GM19351 (cell line): ENCODE data around the gene MBNL1.
"Not testable (repeated sequence)": the region's sequence is repeated elsewhere in the genome, so short reads cannot be mapped to it uniquely, and the experiment has no call there.

Experiments used
- ATAC-seq: cut with Tn5 transposase; IDR thresholded peaks from one replicate; pipeline ENCODE4 v1.9.1; 2021; ENCODE audit warnings: mild to moderate bottlenecking, moderate library complexity; ENCODE audit not compliant: unreplicated experiment

Gene MBNL1

GRCh38 chr3:152436707-152437590 lies 168.2 kb downstream of the MBNL1 start:
- ATAC-seq, result no peak

DNA sequence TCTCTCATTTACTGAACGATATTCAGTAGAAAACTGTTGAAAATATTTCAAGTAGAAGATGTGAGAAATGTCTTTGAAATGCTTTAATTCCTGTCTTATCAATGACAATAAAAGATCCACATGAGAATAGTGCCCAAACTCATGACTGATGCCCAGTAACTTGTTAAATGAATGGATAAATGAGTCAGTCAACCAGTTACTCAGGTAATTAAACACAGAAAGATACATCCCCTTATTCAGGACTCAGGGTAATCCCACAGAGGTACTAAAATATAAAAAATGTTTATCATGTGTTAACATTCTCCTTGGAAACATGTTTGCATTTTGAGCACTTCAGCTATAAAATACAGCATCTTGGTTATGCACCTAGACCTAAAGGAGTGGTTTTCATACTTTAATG lies 169.5 kb downstream of the MBNL1 start:
- no peak for ATAC-seq

DNA sequence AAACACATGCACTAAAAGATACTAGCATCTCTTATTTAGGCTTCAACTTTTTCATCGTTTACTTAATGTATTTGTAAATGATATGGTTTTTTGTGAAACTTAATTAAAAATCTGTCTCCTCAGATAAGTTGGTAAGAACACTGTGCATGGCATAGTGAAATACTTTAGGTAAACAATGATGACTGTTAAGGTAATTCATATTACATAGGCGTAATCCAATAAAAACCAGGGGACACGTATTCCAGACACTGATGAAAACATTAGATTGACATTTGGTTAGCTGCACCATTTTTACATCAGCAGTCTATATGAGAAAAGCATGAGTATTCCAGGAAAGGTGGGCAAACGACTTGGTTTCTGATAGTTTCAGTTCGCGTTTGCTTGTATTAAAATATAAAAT lies 170.0 kb downstream of the MBNL1 start:
- no peak for ATAC-seq

DNA sequence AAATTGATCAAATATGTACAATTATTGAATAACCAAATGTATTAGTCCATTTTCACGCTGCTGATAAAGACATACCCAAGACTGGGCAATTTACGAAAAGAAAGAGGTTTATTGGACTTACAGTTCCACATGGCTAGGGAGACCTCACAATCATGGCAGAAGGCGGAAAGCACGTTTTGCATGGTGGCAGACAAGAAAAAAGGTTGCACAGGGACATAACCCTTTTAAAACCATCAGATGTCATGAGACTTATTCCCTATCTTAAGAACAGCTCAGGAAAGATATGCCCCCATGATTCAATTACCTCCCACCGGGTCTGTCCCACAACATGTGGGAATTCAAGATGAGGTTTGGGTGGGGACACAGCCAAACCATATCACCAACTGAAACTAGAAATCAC lies 171.5 kb downstream of the MBNL1 start:
- ATAC-seq, result not testable (repeated sequence)

DNA sequence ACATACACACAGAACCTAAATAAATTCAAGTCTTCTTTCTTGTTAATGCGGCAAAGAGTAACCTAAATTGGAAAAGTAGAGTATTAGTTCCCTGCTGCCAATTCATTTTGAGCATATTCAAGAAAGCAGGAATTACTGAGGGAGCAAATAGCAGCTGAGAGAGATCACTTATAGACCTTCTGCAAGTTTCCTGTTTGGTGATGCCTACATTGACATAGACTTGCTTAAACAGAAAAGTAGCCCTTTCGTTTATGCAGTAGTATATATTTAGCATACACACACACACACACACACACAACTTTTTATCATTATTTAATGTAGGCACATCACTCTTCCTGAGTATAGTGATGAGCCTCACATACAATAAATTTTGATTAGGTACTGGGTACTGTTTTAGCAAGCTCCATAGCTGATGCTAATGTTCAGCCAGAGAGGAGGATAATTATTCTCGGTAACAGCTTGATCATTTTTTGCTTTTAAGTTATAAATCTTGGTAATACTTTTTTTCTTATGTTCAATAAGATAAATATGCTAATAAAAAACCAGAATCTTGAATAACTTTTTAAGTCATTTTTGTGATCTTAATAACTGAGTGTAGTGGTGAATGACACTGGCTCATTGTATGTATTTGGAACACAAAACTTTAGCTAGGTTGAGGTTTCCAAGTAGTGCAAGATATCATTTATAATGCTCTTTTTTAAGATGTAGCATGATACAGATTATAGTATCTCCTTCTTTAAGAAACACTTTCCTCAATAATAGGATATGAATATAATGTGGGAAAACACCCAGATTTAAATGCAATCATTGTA lies 174.7 kb downstream of the MBNL1 start:
- ATAC-seq, result peak; percentile 61

DNA sequence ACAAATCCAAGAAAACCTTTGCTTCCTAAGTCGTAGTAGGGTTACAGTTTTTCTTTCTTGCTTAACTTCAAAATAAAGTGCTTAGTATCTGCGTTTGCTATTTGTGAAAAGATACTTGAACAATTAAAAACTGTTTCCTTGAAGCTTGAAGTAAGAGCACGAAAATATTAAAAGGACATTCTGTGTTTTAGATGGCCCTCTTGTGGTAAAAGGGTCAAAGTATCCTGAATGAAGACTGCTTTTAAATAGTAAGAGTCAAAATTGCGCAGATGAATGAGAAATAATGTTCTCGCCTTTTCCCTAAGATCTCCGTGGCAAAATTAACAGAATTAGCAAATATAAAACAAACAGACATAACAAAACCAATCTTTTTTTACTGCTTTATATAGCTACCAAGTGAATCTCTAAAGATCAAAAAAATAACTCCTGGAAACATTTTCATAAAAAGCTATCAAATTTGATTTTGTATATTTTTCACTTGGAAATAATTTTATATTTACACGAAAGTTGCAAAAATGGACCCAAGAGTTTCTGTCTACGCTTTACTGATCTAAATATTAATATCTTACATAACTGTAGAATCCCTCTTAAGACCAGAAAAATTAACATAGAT lies 175.4 kb downstream of the MBNL1 start:
- no peak for ATAC-seq

DNA sequence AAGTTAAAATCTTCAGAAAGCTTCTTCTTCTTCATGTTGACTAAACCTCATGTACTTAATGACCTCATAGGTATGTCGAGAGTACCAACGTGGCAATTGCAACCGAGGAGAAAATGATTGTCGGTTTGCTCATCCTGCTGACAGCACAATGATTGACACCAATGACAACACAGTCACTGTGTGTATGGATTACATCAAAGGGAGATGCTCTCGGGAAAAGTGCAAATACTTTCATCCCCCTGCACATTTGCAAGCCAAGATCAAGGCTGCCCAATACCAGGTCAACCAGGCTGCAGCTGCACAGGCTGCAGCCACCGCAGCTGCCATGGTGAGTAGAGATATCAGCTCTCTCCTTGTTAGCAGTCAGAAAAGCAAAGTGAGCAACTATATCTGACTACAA lies 176.5 kb downstream of the MBNL1 start:
- ATAC-seq, result no peak

DNA sequence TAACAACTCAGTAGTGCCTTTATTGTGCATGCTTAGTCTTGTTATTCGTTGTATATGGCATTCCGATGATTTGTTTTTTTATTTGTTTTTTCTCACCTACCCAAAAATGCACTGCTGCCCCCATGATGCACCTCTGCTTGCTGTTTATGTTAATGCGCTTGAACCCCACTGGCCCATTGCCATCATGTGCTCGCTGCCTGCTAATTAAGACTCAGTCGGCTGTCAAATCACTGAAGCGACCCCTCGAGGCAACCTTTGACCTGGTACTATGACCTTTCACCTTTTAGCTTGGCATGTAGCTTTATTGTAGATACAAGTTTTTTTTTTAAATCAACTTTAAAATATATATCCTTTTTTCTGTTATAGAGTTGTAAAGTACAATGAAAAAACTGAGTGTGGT lies 177.8 kb downstream of the MBNL1 start:
- ATAC-seq, result no peak

DNA sequence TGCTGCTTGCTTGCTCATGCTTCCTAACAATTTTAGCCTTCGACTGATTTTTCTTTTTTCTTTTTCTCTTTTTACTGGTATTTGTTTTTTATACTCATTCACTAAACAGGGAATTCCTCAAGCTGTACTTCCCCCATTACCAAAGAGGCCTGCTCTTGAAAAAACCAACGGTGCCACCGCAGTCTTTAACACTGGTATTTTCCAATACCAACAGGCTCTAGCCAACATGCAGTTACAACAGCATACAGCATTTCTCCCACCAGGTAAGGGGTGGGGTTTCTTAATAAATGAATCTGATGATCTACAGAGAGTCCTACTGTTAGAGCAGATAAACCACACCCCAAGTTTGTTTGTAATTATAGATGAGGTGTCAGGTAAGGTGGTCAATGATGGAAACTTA lies 178.8 kb downstream of the MBNL1 start:
- ATAC-seq, result no peak

GRCh38 chr3:152448091-152448490 lies 179.4 kb downstream of the MBNL1 start:
- ATAC-seq, result no peak

DNA sequence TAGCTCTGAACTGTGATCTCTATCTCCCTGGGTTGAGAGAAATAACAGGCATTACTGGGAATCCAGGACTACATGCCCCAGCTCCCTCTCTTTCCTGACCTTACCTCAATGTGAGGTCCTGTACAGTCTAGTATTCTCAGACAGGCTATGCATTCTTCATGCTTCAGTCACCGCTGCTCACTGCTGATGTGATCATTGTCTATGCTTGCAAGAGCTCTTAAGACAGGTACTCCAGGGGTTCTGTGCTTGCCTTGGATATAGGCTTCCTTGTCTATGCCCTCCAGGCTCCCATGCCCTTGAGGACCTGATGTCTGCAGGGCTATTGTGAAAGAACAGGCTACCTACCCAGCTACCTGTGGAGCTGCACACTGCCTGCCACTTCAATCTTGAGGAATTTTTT lies 183.6 kb downstream of the MBNL1 start:
- no peak for ATAC-seq

- ATAC-seq, result no peak
Observed at GRCh38 chr3:152454076-152454875, 185.5 kb downstream of the MBNL1 start.

DNA sequence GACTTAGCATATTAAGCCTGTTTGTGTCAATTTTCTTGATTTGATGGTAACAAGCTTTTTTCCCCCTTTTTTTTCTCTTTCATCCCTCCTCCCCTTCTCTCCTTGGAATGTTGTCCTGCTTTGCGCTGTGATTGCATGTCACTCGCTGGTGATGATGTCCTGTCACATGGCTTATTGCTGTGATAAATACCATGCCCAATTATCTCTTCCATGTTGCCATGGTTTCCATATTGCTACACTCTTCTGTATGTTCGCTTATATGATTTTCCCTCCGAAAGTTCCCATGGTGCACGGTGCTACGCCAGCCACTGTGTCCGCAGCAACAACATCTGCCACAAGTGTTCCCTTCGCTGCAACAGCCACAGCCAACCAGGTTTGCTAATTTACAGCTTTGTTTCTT lies 187.3 kb downstream of the MBNL1 start:
- no peak for ATAC-seq

GRCh38 chr3:152457500-152458375 lies 189.0 kb downstream of the MBNL1 start:
- no peak for ATAC-seq

DNA sequence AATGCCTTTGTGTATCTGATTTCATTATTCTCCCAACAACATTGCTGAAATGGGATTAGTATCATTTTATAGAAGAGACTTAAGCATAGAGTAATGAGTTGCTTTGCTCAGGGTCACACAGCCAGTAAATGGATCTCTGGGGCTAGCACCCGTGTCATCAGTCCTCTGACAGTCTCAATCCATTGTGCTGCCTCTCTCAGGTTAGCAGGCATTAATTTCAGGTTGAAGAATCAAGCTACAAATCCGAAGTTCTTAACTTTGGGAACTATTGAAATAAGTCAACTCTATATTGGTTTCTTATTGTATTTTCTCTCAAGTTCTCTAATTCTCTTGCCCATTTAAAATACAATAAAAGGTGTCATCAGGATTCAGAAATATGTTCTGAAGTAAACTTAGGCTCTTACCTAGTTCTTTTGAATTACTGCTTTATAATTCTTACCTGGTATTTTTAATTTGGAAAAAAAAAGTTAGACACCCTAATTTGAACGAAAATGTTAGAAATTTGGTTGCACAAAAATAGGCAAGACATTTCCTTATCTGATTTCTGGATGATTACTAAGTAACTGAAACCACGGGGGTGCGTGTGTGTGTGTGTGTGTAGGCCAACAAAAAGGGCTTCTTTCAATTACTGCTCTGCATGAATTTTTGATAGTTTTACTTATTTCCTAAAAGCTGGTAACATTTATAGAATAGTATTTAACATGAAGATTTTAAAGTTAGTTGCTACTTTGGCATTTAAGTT lies 189.8 kb downstream of the MBNL1 start:
- ATAC-seq, result no peak

GRCh38 chr3:152459118-152459515 lies 190.4 kb downstream of the MBNL1 start:
- ATAC-seq, result no peak

DNA sequence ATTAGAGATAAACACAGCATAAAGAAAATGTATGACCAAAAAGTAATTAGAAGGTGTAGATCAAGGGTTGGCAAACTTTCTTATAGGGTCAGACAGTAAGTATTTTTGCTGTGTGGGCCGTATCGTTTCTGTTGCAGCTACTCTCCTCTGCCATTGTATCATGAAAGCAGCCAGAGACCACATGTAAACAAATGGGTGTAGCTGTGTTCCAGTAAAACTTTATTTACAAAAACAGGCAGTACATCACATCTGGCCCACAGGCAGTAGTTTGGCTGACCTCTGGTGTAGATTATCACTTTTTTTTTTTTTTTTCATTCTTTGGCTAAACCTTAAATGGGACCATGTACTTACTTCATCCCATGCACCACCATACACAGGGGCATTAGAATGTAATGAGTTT lies 190.8 kb downstream of the MBNL1 start:
- ATAC-seq, result no peak

DNA sequence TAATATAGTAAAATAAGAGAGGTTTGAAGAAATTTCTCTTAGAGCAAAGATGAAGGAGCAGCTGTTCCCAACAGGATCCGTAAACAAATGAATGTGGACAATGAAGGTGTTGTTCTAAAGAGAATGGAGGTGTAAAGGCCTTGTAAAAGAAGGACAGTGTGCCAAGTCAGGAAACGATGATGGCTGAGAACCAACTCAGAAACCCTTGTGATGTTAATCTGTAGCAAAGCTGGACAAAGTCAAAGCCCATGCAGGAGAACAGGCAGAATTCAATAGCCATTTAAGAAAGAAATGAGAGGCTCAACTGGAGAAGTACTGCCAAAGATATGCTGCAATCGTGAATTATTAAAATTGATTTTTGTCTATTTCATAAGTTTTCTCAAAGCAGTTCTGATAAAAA lies 192.2 kb downstream of the MBNL1 start:
- no peak for ATAC-seq

- ATAC-seq, result no peak
Observed at GRCh38 chr3:152461460-152461859, 192.7 kb downstream of the MBNL1 start.
